Liver (tissue), 9 donors: ENCODE measurements around the gene DCXR. TPM values are rescaled to one million over a fixed set of nuclear protein-coding genes. Genes with fewer than 3 reads are reported as not detected.

Experiments
- DNase-seq: peaks from one replicate; pipeline ENCODE4 v3.0.0-alpha.2; 2017; ENCODE audit warnings: low spot score
- H3K27ac ChIP-seq, 2 donors: one replicate each; pipeline ENCODE4 v1.7.0; 2013; ENCODE audit warnings: inconsistent platforms in 2 of 2, low read length in 2 of 2, control low read depth in 1 of 2, low read depth in 1 of 2, mild to moderate bottlenecking in 1 of 2
- H3K27me3 ChIP-seq, 4 donors: one replicate each; pipeline versions ENCODE4 v1.6.1 to v1.7.0; 2013; ENCODE audit warnings: low read length in 3 of 4, inconsistent platforms in 1 of 4, mild to moderate bottlenecking in 1 of 4, moderate library complexity in 1 of 4; ENCODE audit not compliant: control insufficient read depth in 4 of 4, insufficient read depth in 4 of 4
- H3K36me3 ChIP-seq, 4 donors: one replicate each; pipeline versions ENCODE4 v1.6.1 to v1.7.0; 2013; ENCODE audit warnings: low read length in 3 of 4, mild to moderate bottlenecking in 3 of 4, low read depth in 1 of 4, moderate library complexity in 1 of 4; ENCODE audit not compliant: control insufficient read depth in 4 of 4, insufficient read depth in 3 of 4
- H3K4me1 ChIP-seq, 4 donors: one replicate each; pipeline versions ENCODE4 v1.6.1 to v1.7.0; 2013; ENCODE audit warnings: low read length in 3 of 4, mild to moderate bottlenecking in 3 of 4, moderate library complexity in 1 of 4; ENCODE audit not compliant: control insufficient read depth in 4 of 4, insufficient read depth in 4 of 4
- H3K4me3 ChIP-seq, 3 donors: one replicate each; pipeline versions ENCODE4 v1.6.1 to v1.7.0; 2013; ENCODE audit warnings: low read length in 3 of 3, control low read depth in 1 of 3, low read depth in 1 of 3, mild to moderate bottlenecking in 1 of 3
- H3K9ac ChIP-seq, 2 donors: one replicate each; pipeline ENCODE4 v1.7.0; 2013; ENCODE audit warnings: low read length in 2 of 2, mild to moderate bottlenecking in 2 of 2, moderate library complexity in 2 of 2, control low read depth in 1 of 2, low read depth in 1 of 2
- H3K9me3 ChIP-seq, 4 donors: one replicate each; pipeline versions ENCODE4 v1.6.1 to v1.7.0; 2013; ENCODE audit warnings: low read length in 3 of 4; ENCODE audit not compliant: control insufficient read depth in 4 of 4
- ATF3 ChIP-seq: IDR thresholded peaks from 2 replicates; pipeline ENCODE4 v1.6.1; 2016; ENCODE audit warnings: antibody characterized with exemption
- EGR1 ChIP-seq, 2 donors: IDR thresholded peaks; 2 replicates each; pipeline ENCODE4 v1.6.1; 2016 to 2018; ENCODE audit warnings: antibody characterized with exemption in 2 of 2, low read depth in 2 of 2
- FOXA1 ChIP-seq: IDR thresholded peaks from 2 replicates; pipeline ENCODE4 v1.6.1; 2016; ENCODE audit warnings: antibody characterized with exemption
- FOXA2 ChIP-seq: IDR thresholded peaks from 2 replicates; pipeline ENCODE4 v1.6.1; 2016; ENCODE audit warnings: antibody characterized with exemption
- GABPA ChIP-seq, 2 donors: IDR thresholded peaks in 1 of 2; conservative IDR thresholded peaks in 1 of 2; 2 replicates each; pipeline ENCODE4 v1.6.1; 2016; ENCODE audit warnings: antibody characterized with exemption in 2 of 2, mild to moderate bottlenecking in 1 of 2, moderate library complexity in 1 of 2
- HNF4A ChIP-seq, 2 donors: conservative IDR thresholded peaks; 2 replicates each; pipeline ENCODE4 v1.6.1; 2016; ENCODE audit warnings: antibody characterized with exemption in 2 of 2, mild to moderate bottlenecking in 2 of 2
- HNF4G ChIP-seq: IDR thresholded peaks from 2 replicates; pipeline ENCODE4 v1.6.1; 2016; ENCODE audit warnings: antibody characterized with exemption
- JUND ChIP-seq, 2 donors: IDR thresholded peaks; 2 replicates each; pipeline ENCODE4 v1.6.1; 2016; ENCODE audit warnings: antibody characterized with exemption in 2 of 2
- MAX ChIP-seq: IDR thresholded peaks from 2 replicates; pipeline ENCODE4 v1.6.1; 2016; ENCODE audit warnings: antibody characterized with exemption
- NR2F2 ChIP-seq: IDR thresholded peaks from 2 replicates; pipeline ENCODE4 v1.6.1; 2016; ENCODE audit warnings: antibody characterized with exemption
- RAD21 ChIP-seq, 2 donors: IDR thresholded peaks; 2 replicates each; pipeline ENCODE4 v1.6.1; 2016; ENCODE audit warnings: antibody characterized with exemption in 2 of 2, mild to moderate bottlenecking in 2 of 2
- RXRA ChIP-seq, 2 donors: IDR thresholded peaks; 2 replicates each; pipeline ENCODE4 v1.6.1; 2017 to 2018; ENCODE audit warnings: antibody characterized with exemption in 2 of 2, mild to moderate bottlenecking in 1 of 2
- SP1 ChIP-seq: IDR thresholded peaks from 2 replicates; pipeline ENCODE4 v1.6.1; 2018; ENCODE audit warnings: antibody characterized with exemption, mild to moderate bottlenecking
- TAF1 ChIP-seq: conservative IDR thresholded peaks from 2 replicates; pipeline ENCODE4 v1.6.1; 2016; ENCODE audit warnings: antibody characterized with exemption, mild to moderate bottlenecking
- YY1 ChIP-seq: IDR thresholded peaks from 2 replicates; pipeline ENCODE4 v1.6.1; 2016; ENCODE audit warnings: antibody characterized with exemption, mild to moderate bottlenecking
- ZBTB33 ChIP-seq: IDR thresholded peaks from 2 replicates; pipeline ENCODE4 v1.6.1; 2016; ENCODE audit warnings: antibody characterized with exemption
- WGBS: extraction: QIAGEN DNeasy Blood & Tissue Kit; methylation state at CpG from one replicate; pipeline ENCODE4 v1.1.7; 2013; 5-methylcytosine and 5-hydroxymethylcytosine counted together
- polyA plus RNA-seq, 2 donors: library from polyadenylated mRNA; stranded (reverse) in 1 of 2; unstranded in 1 of 2; fragments of 200-250 nt in 1 of 2; fragments of >200 nt in 1 of 2; fragmentation: Nextera tagmentation in 1 of 2; extraction: Ambion mirVana in 1 of 2; gene quantifications; one replicate each; pipeline versions ENCODE4 v1.2.1 to v1.2.3, GENCODE V29; 2013 to 2015
- total RNA-seq, 2 donors: library from RNA; depleted of rRNA; stranded (reverse); fragments of >200 nt; gene quantifications; one replicate each; pipeline ENCODE4 v1.2.3, GENCODE V29; 2014
- TF ChIP-seq, protein P1 (sequence below): fragments of 150-350 bp; IDR thresholded peaks from 2 replicates; pipeline ENCODE4 v1.5.1; 2017; ENCODE audit warnings: improper control_type of control experiment, low read depth, low read length; ENCODE audit not compliant: missing input control
- TF ChIP-seq, protein P2 (sequence below): IDR thresholded peaks from 2 replicates; pipeline ENCODE4 v1.6.1; 2016; ENCODE audit warnings: antibody characterized with exemption, mild to moderate bottlenecking
- donor health status: healthy.
- donor health status: healthy.
- donor health status: healthy.
- donor health status: healthy.
- donor health status: healthy.

Gene DCXR
- total and polyA plus RNA-seq, 4 donors, result 58.6 to 1,190 (median 585) TPM

DNA sequence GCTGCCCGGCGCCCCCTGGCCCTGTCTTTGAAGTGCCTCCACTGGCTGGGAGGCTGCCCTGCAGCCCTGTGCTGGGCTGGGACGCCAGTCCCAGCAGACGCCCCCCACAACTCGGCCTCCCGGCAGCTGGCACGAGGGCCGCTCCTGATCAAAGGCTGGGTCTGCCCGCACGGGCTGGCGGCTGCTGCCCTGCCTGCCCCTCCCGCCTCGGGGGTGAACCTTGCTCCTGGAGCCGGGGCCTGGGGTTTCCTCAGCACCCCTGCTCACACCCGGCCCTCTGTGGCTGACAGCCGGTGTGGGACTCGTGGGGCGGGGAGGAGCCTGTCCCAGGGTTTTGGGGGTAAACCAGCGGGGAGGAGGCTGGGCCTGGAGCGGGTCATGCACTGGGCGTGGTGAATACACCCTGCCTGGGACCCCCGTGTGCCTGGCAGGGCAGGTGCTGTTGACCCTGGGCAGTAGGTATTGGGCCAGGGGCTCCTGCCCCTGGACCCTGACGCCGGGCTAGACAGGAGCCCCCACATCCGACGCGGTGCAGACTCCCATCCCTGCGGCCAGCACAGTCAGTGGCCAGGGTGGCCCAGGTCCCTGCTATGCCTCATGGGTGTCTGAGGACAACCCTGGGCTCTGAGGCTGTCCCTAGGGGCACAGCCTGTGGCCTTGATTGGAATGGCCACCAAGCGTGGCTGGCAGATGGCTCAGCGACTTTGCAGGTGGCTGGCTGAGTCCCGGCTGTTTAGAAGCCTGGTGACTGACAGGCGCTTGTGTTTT lies 36.5 kb downstream of the DCXR start:
- peak overlapping the region in 1 of 2 donors; percentile 52 for H3K27ac ChIP-seq
- no peaks in the 10 kb centered on the region for H3K9me3 ChIP-seq
- H3K4me1 ChIP-seq, result peaks cover 6 to 20% (median 11%) of the 10 kb centered on the region in 4 donors
- no peak overlapping the region for H3K4me3 ChIP-seq
- TF ChIP-seq ZBTB33 (no peak), GABPA (IDR thresholded peaks at IDR 0.05 in 1 of 2, conservative IDR thresholded peaks at IDR 0.05 in 1 of 2) (no peak), HNF4A (conservative IDR thresholded peaks at IDR 0.05) (peak in 1 of 2 donors; percentile 56), EGR1 (IDR thresholded peaks at IDR 0.05; ENCODE audit: low read depth in 2 of 2) (no peak), HNF4G (no peak), TAF1 (no peak), SP1 (peak; percentile 49), NR2F2 (no peak), YY1 (no peak), FOXA2 (no peak), JUND (IDR thresholded peaks at IDR 0.05) (no peak), RAD21 (IDR thresholded peaks at IDR 0.05) (no peak), FOXA1 (no peak), MAX (no peak), ATF3 (no peak), RXRA (IDR thresholded peaks at IDR 0.05) (no peak)
- TF ChIP-seq, protein P1, sequence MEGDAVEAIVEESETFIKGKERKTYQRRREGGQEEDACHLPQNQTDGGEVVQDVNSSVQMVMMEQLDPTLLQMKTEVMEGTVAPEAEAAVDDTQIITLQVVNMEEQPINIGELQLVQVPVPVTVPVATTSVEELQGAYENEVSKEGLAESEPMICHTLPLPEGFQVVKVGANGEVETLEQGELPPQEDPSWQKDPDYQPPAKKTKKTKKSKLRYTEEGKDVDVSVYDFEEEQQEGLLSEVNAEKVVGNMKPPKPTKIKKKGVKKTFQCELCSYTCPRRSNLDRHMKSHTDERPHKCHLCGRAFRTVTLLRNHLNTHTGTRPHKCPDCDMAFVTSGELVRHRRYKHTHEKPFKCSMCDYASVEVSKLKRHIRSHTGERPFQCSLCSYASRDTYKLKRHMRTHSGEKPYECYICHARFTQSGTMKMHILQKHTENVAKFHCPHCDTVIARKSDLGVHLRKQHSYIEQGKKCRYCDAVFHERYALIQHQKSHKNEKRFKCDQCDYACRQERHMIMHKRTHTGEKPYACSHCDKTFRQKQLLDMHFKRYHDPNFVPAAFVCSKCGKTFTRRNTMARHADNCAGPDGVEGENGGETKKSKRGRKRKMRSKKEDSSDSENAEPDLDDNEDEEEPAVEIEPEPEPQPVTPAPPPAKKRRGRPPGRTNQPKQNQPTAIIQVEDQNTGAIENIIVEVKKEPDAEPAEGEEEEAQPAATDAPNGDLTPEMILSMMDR, result no peak
- TF ChIP-seq, protein P2, sequence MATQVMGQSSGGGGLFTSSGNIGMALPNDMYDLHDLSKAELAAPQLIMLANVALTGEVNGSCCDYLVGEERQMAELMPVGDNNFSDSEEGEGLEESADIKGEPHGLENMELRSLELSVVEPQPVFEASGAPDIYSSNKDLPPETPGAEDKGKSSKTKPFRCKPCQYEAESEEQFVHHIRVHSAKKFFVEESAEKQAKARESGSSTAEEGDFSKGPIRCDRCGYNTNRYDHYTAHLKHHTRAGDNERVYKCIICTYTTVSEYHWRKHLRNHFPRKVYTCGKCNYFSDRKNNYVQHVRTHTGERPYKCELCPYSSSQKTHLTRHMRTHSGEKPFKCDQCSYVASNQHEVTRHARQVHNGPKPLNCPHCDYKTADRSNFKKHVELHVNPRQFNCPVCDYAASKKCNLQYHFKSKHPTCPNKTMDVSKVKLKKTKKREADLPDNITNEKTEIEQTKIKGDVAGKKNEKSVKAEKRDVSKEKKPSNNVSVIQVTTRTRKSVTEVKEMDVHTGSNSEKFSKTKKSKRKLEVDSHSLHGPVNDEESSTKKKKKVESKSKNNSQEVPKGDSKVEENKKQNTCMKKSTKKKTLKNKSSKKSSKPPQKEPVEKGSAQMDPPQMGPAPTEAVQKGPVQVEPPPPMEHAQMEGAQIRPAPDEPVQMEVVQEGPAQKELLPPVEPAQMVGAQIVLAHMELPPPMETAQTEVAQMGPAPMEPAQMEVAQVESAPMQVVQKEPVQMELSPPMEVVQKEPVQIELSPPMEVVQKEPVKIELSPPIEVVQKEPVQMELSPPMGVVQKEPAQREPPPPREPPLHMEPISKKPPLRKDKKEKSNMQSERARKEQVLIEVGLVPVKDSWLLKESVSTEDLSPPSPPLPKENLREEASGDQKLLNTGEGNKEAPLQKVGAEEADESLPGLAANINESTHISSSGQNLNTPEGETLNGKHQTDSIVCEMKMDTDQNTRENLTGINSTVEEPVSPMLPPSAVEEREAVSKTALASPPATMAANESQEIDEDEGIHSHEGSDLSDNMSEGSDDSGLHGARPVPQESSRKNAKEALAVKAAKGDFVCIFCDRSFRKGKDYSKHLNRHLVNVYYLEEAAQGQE, result no peak
- peaks cover 0 to 3% (median under 1%) of the 10 kb centered on the region in 4 donors for H3K36me3 ChIP-seq
- H3K9ac ChIP-seq, result no peak overlapping the region
- DNase-seq, result no peak
- H3K27me3 ChIP-seq, result no peaks in the 10 kb centered on the region
- 58% methylated on average over 32 of the region's 32 CpGs for WGBS
